Right lobe of liver (tissue), 6 donors: ENCODE results near the gene ABCB8. TPM values are rescaled to one million over a fixed set of nuclear protein-coding genes. Genes with fewer than 3 reads are reported as not detected.
A peak's percentile ranks its signal among the peaks of the same experiment; 100 is the strongest.

Experiments
- ATAC-seq, 4 donors: fragments of 200-7000 bp; cut with Tn5 transposase; one replicate each; pipeline ENCODE4 v1.9.1; 2020; ENCODE audit warnings: mild to moderate bottlenecking in 4 of 4, moderate library complexity in 4 of 4
- DNase-seq, 3 donors: peaks; one replicate each; pipeline ENCODE4 v3.0.0-alpha.2; 2020
- H3K27ac ChIP-seq, 3 donors: fragments of 200-600 bp; one replicate each; pipeline ENCODE4 v1.8.0; 2022
- H3K27me3 ChIP-seq, 2 donors: fragments of 200-600 bp; one replicate each; pipeline ENCODE4 v1.8.0; 2022
- H3K36me3 ChIP-seq, 4 donors: fragments of 200-600 bp; sonication (generic) in 1 of 4; one replicate each; pipeline versions ENCODE4 v1.5.1 to v1.8.0; 2017 to 2022; ENCODE audit warnings: control low read depth in 1 of 4
- H3K4me1 ChIP-seq, 4 donors: fragments of 200-600 bp; sonication (generic) in 1 of 4; one replicate each; pipeline versions ENCODE4 v1.5.1 to v1.8.0; 2017 to 2022; ENCODE audit warnings: control low read depth in 1 of 4
- H3K4me3 ChIP-seq, 3 donors: fragments of 200-600 bp; one replicate each; pipeline ENCODE4 v1.8.0; 2022
- H3K9me3 ChIP-seq, 4 donors: fragments of 200-600 bp; sonication (generic) in 1 of 4; one replicate each; pipeline versions ENCODE4 v1.5.1 to v1.8.0; 2017 to 2022; ENCODE audit warnings: control low read depth in 1 of 4
- POLR2A ChIP-seq: fragments of 450-650 bp; IDR thresholded peaks from one replicate; pipeline ENCODE4 v1.6.1; 2017; ENCODE audit warnings: antibody characterized with exemption, mild to moderate bottlenecking
- WGBS: methylation state at CpG from one replicate; pipeline ENCODE4 v1.1.6; 2018; ENCODE audit warnings: low coverage, low lambda C conversion rate; ENCODE audit not compliant: insufficient coverage; ENCODE audit errors: missing lambda C conversion rate; 5-methylcytosine and 5-hydroxymethylcytosine counted together
- intact Hi-C, 2 donors: fragments of 100-400 bp; cut with DNase I; formaldehyde crosslinking; loops; one replicate each; pipeline versions ENCODE4 v1.11.2 to v1.14.1; 2022
- total RNA-seq, 6 experiments: library from RNA; depleted of rRNA in 2 of 6; stranded (reverse); fragments of >200 nt in 2 of 6; fragmentation: NEBNext Ultra II Directional in 3 of 6; extraction: Animal tissue kit (Norgen Biotek cat#: 25700) in 3 of 6; gene quantifications; one replicate each; pipeline versions ENCODE4 v1.1.0 to v1.2.4, GENCODE V29; 2016 to 2023
- TF ChIP-seq, protein P1 (sequence below), 4 donors: fragments of 200-600 bp in 3 of 4; fragments of 450-650 bp in 1 of 4; IDR thresholded peaks; one replicate each; pipeline versions ENCODE4 v1.5.1 to v1.8.0; 2016 to 2022; ENCODE audit warnings: antibody characterized with exemption in 4 of 4, mild to moderate bottlenecking in 2 of 4
- donor health status: DM: no; HTN: yes; CAD: no.
- donor health status: DM: no; HTN: no; CAD: no.
- donor health status: DM: no; HTN: no; CAD: no.
- donor health status: DM: no; HTN: yes; CAD: no.
- donor health status: DM: no; HTN: yes; CAD: no.

The ABCB8 gene
- total RNA-seq, 6 experiments from 2014 or later = 22.3 to 33.8 (median 26.8) TPM

- Histone ChIP-seq H3K27me3 (no peaks in the 10 kb centered on the region), H3K4me1 (peaks cover 0 to 50% (median 24%) of the 10 kb centered on the region in 4 donors), H3K9me3 (no peaks in the 10 kb centered on the region), H3K4me3 (peak overlapping the region in 1 of 3 donors; percentile 56), H3K36me3 (no peaks in the 10 kb centered on the region), H3K27ac (peak overlapping the region in 2 of 3 donors; percentile 68 to 83)
- ATAC-seq = no peak
- TF ChIP-seq, protein P1, sequence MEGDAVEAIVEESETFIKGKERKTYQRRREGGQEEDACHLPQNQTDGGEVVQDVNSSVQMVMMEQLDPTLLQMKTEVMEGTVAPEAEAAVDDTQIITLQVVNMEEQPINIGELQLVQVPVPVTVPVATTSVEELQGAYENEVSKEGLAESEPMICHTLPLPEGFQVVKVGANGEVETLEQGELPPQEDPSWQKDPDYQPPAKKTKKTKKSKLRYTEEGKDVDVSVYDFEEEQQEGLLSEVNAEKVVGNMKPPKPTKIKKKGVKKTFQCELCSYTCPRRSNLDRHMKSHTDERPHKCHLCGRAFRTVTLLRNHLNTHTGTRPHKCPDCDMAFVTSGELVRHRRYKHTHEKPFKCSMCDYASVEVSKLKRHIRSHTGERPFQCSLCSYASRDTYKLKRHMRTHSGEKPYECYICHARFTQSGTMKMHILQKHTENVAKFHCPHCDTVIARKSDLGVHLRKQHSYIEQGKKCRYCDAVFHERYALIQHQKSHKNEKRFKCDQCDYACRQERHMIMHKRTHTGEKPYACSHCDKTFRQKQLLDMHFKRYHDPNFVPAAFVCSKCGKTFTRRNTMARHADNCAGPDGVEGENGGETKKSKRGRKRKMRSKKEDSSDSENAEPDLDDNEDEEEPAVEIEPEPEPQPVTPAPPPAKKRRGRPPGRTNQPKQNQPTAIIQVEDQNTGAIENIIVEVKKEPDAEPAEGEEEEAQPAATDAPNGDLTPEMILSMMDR (IDR thresholded peaks at IDR 0.05) = no peak
- DNase-seq = no peak
- intact Hi-C loops = no loop called here
- 25% methylated on average over 5 of the region's 5 CpGs for WGBS
Observed at GRCh38 chr7:151085329-151085690, 57.1 kb downstream of the ABCB8 start.

- 2% methylated on average over 6 of the region's 84 CpGs for WGBS
- TF ChIP-seq, protein P1 (IDR thresholded peaks at IDR 0.05) = no peak
- peak; percentile 73 for TF ChIP-seq POLR2A
- intact Hi-C loops = no loop called here
- DNase-seq = peak; percentile 94 to 96 (median 96)
- Histone ChIP-seq H3K27ac (peak within 1 kb of the TSS; percentile 79 to 84 (median 81)), H3K4me1 (peaks cover 0 to 52% (median 24%) of the 10 kb centered on the region in 4 donors), H3K27me3 (no peaks in the 10 kb centered on the region), H3K4me3 (peak within 1 kb of the TSS; percentile 71 to 80 (median 73)), H3K9me3 (no peaks in the 10 kb centered on the region), H3K36me3 (no peaks in the 10 kb centered on the region)
- peak; percentile 62 to 78 (median 64) for ATAC-seq
Observed at GRCh38 chr7:151085691-151086620, 57.7 kb downstream of the ABCB8 start, which contains the start of gene AGAP3. Gene AGAP3 (plus strand): TSS chr7:151086475. CDS start chr7:151086742, 267 bp downstream.

GRCh38 chr7:151086802-151087244 lies 58.6 kb downstream of the ABCB8 start:
- Histone ChIP-seq H3K9me3 (no peaks in the 10 kb centered on the region), H3K4me1 (peaks cover 0 to 53% (median 22%) of the 10 kb centered on the region in 4 donors), H3K36me3 (no peaks in the 10 kb centered on the region), H3K4me3 (peak overlapping the region; percentile 71 to 80 (median 73)), H3K27me3 (no peaks in the 10 kb centered on the region), H3K27ac (peak overlapping the region; percentile 68 to 84 (median 79))
- 0% methylated on average over 1 of the region's 56 CpGs for WGBS
- DNase-seq (no peak), ATAC-seq (no peak)
- intact Hi-C loops = no loop called here
- TF ChIP-seq, protein P1 (IDR thresholded peaks at IDR 0.05) = no peak
- TF ChIP-seq POLR2A = no peak

GRCh38 chr7:151087245-151088018 lies 59.2 kb downstream of the ABCB8 start:
- intact Hi-C loops = no loop called here
- WGBS = 0% methylated on average over 4 of the region's 70 CpGs
- peak; percentile 44 to 71 (median 65) for ATAC-seq
- Histone ChIP-seq H3K27ac (peak overlapping the region; percentile 68 to 84 (median 79)), H3K9me3 (no peaks in the 10 kb centered on the region), H3K36me3 (no peaks in the 10 kb centered on the region), H3K4me1 (peaks cover 0 to 47% (median 20%) of the 10 kb centered on the region in 4 donors), H3K27me3 (no peaks in the 10 kb centered on the region), H3K4me3 (peak overlapping the region; percentile 71 to 80 (median 73))
- DNase-seq = peak; percentile 83 to 85 (median 85)
- TF ChIP-seq POLR2A = peak; percentile 89
- TF ChIP-seq, protein P1 (IDR thresholded peaks at IDR 0.05) = peak; percentile 23 to 50 (median 36)
